ENCODE results near the gene KRTAP5-2.

KRTAP5-2 gene

GRCh38 chr11:1553808-1554594 is 44.1 kb downstream of the KRTAP5-2 start:
- no peak for DNase-seq

- no peak for DNase-seq
These were observed 48.5 kb downstream of the KRTAP5-2 start for GRCh38 chr11:1549338-1550330.

GRCh38 chr11:1548221-1549070 is 49.6 kb downstream of the KRTAP5-2 start:
- DNase-seq, result no peak

- DNase-seq, result no peak
These were observed 50.5 kb downstream of the KRTAP5-2 start for GRCh38 chr11:1547467-1548098.
